ENCODE measurements around the gene DPM3.

- TF ChIP-seq SUZ12 (IDR thresholded peaks at IDR 0.05) (no peak), ELF4 (IDR thresholded peaks at IDR 0.05) (no peak), FOXA1 (IDR thresholded peaks at IDR 0.05) (no peak), BHLHE40 (IDR thresholded peaks at IDR 0.05; ENCODE audit: borderline replicate concordance) (no peak), L3MBTL2 (conservative IDR thresholded peaks at IDR 0.05) (no peak), FOXK2 (IDR thresholded peaks at IDR 0.05) (no peak)
These were observed 46.3 kb downstream of the DPM3 start for GRCh38 chr1:155093911-155094621.
